Left lung (tissue), 10 donors: ENCODE data around the gene RABGAP1L. TPM values are rescaled to one million over a fixed set of nuclear protein-coding genes. Genes with fewer than 3 reads are reported as not detected.
A peak's percentile ranks its signal among the peaks of the same experiment; 100 is the strongest.
"Not testable (repeated sequence)": the region's sequence is repeated elsewhere in the genome, so short reads cannot be mapped to it uniquely, and the experiment has no call there.

Experiments
- ATAC-seq: fragments of 200-7000 bp; cut with Tn5 transposase; one replicate; pipeline ENCODE4 v1.9.1; 2020; ENCODE audit warnings: moderate library complexity
- DNase-seq, 4 donors: peaks; one replicate each; pipeline ENCODE4 v3.0.0-alpha.2; 2013 to 2020
- H3K27ac ChIP-seq, 2 donors: fragments of 200-600 bp; sonication (generic) in 1 of 2; one replicate each; pipeline versions ENCODE4 v1.5.0 to v1.8.0; 2020 to 2021
- H3K27me3 ChIP-seq, 2 donors: fragments of 200-600 bp; sonication (generic) in 1 of 2; one replicate each; pipeline versions ENCODE4 v1.5.0 to v1.8.0; 2020 to 2021
- H3K36me3 ChIP-seq, 2 donors: fragments of 200-600 bp; sonication (generic) in 1 of 2; one replicate each; pipeline versions ENCODE4 v1.5.0 to v1.8.0; 2020 to 2021
- H3K4me1 ChIP-seq, 2 donors: fragments of 200-600 bp; one replicate each; pipeline ENCODE4 v1.8.0; 2021
- H3K4me3 ChIP-seq, 2 donors: fragments of 200-600 bp; sonication (generic) in 1 of 2; one replicate each; pipeline versions ENCODE4 v1.5.0 to v1.8.0; 2020 to 2021; ENCODE audit warnings: mild to moderate bottlenecking in 1 of 2
- H3K9me3 ChIP-seq, 2 donors: fragments of 200-600 bp; sonication (generic) in 1 of 2; one replicate each; pipeline versions ENCODE4 v1.5.0 to v1.8.0; 2020 to 2021
- intact Hi-C, 2 donors: fragments of 100-400 bp; cut with DNase I; formaldehyde crosslinking; loops; one replicate each; pipeline versions ENCODE4 v1.11.2 to v1.14.2; 2022
- polyA plus RNA-seq, 6 donors: library from polyadenylated mRNA; unstranded; fragments of 120-200 nt; gene quantifications; one replicate each; pipeline ENCODE4 v1.2.1, GENCODE V29; 2013; ENCODE audit not compliant: insufficient read length in 6 of 6
- total RNA-seq, 2 donors: library from RNA; stranded (reverse); fragmentation: NEBNext Ultra II Directional; extraction: Animal tissue kit (Norgen Biotek cat#: 25700); gene quantifications; one replicate each; pipeline ENCODE4 v1.2.1, GENCODE V29; 2021
- TF ChIP-seq, protein P1 (sequence below), 2 donors: fragments of 200-600 bp; sonication (generic) in 1 of 2; IDR thresholded peaks; one replicate each; pipeline versions ENCODE4 v1.5.0 to v1.8.0; 2021; ENCODE audit warnings: antibody characterized with exemption in 2 of 2
- donor health status: DM: no; HTN: yes; CAD: no.
- donor health status: DM: no; HTN: no; CAD: no.

RABGAP1L gene
- total and polyA plus RNA-seq, 8 donors, result 40.3 to 67.3 (median 51.4) TPM

GRCh38 chr1:174702011-174702410, 542.7 kb downstream of the RABGAP1L start:
- ATAC-seq, result no peak
- intact Hi-C loops, result no loop called here
- DNase-seq, result no peak
- Histone ChIP-seq H3K27me3 (no peaks in the 10 kb centered on the region), H3K4me1 (no peaks in the 10 kb centered on the region), H3K36me3 (no peaks in the 10 kb centered on the region), H3K27ac (no peak overlapping the region), H3K4me3 (no peak overlapping the region), H3K9me3 (no peaks in the 10 kb centered on the region)
- TF ChIP-seq, protein P1, sequence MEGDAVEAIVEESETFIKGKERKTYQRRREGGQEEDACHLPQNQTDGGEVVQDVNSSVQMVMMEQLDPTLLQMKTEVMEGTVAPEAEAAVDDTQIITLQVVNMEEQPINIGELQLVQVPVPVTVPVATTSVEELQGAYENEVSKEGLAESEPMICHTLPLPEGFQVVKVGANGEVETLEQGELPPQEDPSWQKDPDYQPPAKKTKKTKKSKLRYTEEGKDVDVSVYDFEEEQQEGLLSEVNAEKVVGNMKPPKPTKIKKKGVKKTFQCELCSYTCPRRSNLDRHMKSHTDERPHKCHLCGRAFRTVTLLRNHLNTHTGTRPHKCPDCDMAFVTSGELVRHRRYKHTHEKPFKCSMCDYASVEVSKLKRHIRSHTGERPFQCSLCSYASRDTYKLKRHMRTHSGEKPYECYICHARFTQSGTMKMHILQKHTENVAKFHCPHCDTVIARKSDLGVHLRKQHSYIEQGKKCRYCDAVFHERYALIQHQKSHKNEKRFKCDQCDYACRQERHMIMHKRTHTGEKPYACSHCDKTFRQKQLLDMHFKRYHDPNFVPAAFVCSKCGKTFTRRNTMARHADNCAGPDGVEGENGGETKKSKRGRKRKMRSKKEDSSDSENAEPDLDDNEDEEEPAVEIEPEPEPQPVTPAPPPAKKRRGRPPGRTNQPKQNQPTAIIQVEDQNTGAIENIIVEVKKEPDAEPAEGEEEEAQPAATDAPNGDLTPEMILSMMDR (IDR thresholded peaks at IDR 0.05), result no peak

DNA sequence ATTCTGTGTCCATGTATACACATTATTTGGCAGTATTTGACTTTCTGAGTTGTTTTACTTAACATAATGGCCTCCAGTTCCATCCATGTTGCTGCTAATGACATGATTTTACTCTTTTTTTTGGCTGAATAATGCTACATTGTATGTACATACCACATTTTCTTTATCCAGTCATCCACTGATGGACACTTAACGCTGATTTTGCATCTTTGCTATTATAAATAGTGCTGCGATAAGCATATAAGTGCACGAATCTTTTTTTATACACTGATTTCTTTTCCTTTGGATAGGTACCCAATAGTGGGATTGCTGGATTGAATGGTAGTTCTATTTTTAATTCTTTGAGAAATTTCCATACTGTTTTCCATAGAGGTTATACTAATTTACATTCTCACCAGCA, 544.0 kb downstream of the RABGAP1L start:
- intact Hi-C loops, result no loop called here
- no peak overlapping the region for H3K27ac ChIP-seq
- no peaks in the 10 kb centered on the region for H3K36me3 ChIP-seq
- no peak overlapping the region for H3K4me3 ChIP-seq
- ATAC-seq, result no peak
- H3K27me3 ChIP-seq, result no peaks in the 10 kb centered on the region
- TF ChIP-seq, protein P1 (IDR thresholded peaks at IDR 0.05), result no peak
- no peaks in the 10 kb centered on the region for H3K9me3 ChIP-seq
- DNase-seq, result no peak
- no peaks in the 10 kb centered on the region for H3K4me1 ChIP-seq

GRCh38 chr1:174704300-174704699, 545.0 kb downstream of the RABGAP1L start:
- no peak for ATAC-seq

GRCh38 chr1:174710868-174711845, 551.8 kb downstream of the RABGAP1L start:
- ATAC-seq, result no peak

More at GRCh38 chr1:174704300-174704699, 545.0 kb downstream of the RABGAP1L start:
- TF ChIP-seq, protein P1 (IDR thresholded peaks at IDR 0.05), result no peak
- Histone ChIP-seq H3K4me1 (no peaks in the 10 kb centered on the region), H3K9me3 (peaks cover 0 to 3% of the 10 kb centered on the region in 2 donors), H3K4me3 (no peak overlapping the region), H3K27ac (no peak overlapping the region), H3K36me3 (no peaks in the 10 kb centered on the region), H3K27me3 (no peaks in the 10 kb centered on the region)
- intact Hi-C loops, result no loop called here
- no peak for DNase-seq

GRCh38 chr1:174711848-174712247, 552.5 kb downstream of the RABGAP1L start:
- DNase-seq, H3K36me3 ChIP-seq, H3K27me3 ChIP-seq, ATAC-seq, H3K27ac ChIP-seq, intact Hi-C loops, H3K4me1 ChIP-seq, H3K4me3 ChIP-seq: not testable (repeated sequence)
- peaks cover 0 to 13% of the 10 kb centered on the region in 2 donors for H3K9me3 ChIP-seq

More at GRCh38 chr1:174710868-174711845, 551.8 kb downstream of the RABGAP1L start:
- no peak overlapping the region for H3K27ac ChIP-seq
- TF ChIP-seq, protein P1 (IDR thresholded peaks at IDR 0.05), result no peak
- no peaks in the 10 kb centered on the region for H3K4me1 ChIP-seq
- H3K9me3 ChIP-seq, result peaks cover 0 to 13% of the 10 kb centered on the region in 2 donors
- no peaks in the 10 kb centered on the region for H3K36me3 ChIP-seq
- H3K4me3 ChIP-seq, result no peak overlapping the region
- peak in 1 of 4 donors; percentile 69 for DNase-seq
- intact Hi-C loops, result no loop called here
- H3K27me3 ChIP-seq, result no peaks in the 10 kb centered on the region
